HEK293 (cell line): ENCODE measurements around the gene CDCP1.

Experiments used
- CTCF ChIA-PET: fragments of 350-600 bp; formaldehyde crosslinking; extraction: SDS; loops from one replicate; lab custom pipeline; 2021; ENCODE audit warnings: antibody characterized with exemption; lab: Yijun Ruan, JAX
- POLR2A ChIA-PET: fragments of 300-600 bp; formaldehyde crosslinking; extraction: SDS; loops from one replicate; lab custom pipeline; 2020; ENCODE audit warnings: antibody characterized with exemption, inconsistent platforms; lab: Yijun Ruan, JAX
- H3K27ac ChIP-seq: fragments of 200-500 bp; sonication (Bioruptor generic); 2 replicates; pipeline ENCODE4 v1.5.1; 2014; ENCODE audit warnings: low read depth, low read length, control low read depth, inconsistent platforms; ENCODE audit errors: extremely low read depth
- H3K36me3 ChIP-seq, 2 experiments: fragments of 200-500 bp in 1 of 2; sonication (Bioruptor generic) in 1 of 2; 1 replicate in 1 of 2; 2 replicates in 1 of 2; pipeline ENCODE4 v1.5.1; 2014 to 2017; ENCODE audit warnings: inconsistent platforms in 2 of 2, low read length in 2 of 2; ENCODE audit not compliant: control insufficient read depth in 2 of 2, insufficient read depth in 1 of 2
- H3K4me1 ChIP-seq: fragments of 200-500 bp; sonication (Bioruptor generic); 2 replicates; pipeline ENCODE4 v1.5.1; 2014; ENCODE audit warnings: mild to moderate bottlenecking, low read length, inconsistent platforms; ENCODE audit not compliant: control insufficient read depth, insufficient read depth
- H3K4me3 ChIP-seq: 2 replicates; pipeline ENCODE4 v1.5.1; 2011; ENCODE audit warnings: low read depth, mild to moderate bottlenecking, control low read depth, low read length, moderate library complexity
- H3K9me3 ChIP-seq: fragments of 200-500 bp; sonication (Bioruptor generic); 2 replicates; pipeline ENCODE4 v1.5.1; 2014; ENCODE audit warnings: low read depth, low read length, inconsistent platforms; ENCODE audit not compliant: control insufficient read depth, insufficient read depth
- BCL11A ChIP-seq: fragments of 450-650 bp; formaldehyde crosslinking; IDR thresholded peaks from 2 replicates; pipeline ENCODE4 v1.5.1; 2016; ENCODE audit warnings: low read depth, missing biosample characterization, missing genetic modification characterization
- BCL11B ChIP-seq: fragments of 450-650 bp; formaldehyde crosslinking; IDR thresholded peaks from 2 replicates; pipeline ENCODE4 v1.5.1; 2016; ENCODE audit warnings: low read depth, missing biosample characterization, missing genetic modification characterization
- IKZF3 ChIP-seq: fragments of 450-650 bp; IDR thresholded peaks from 2 replicates; pipeline ENCODE4 v1.5.0; 2018; ENCODE audit warnings: missing biosample characterization, mild to moderate bottlenecking, missing genetic modification characterization, moderate library complexity
- MEIS1 ChIP-seq: sonication (generic); formaldehyde crosslinking; IDR thresholded peaks from 2 replicates; pipeline ENCODE4 v1.8.1; 2022; ENCODE audit warnings: missing genetic modification reagents, mild to moderate bottlenecking, borderline replicate concordance
- REPIN1 ChIP-seq: fragments of 450-650 bp; formaldehyde crosslinking; IDR thresholded peaks from 2 replicates; pipeline ENCODE4 v1.5.1; 2017; ENCODE audit warnings: missing biosample characterization, missing genetic modification characterization, low read depth
- SP2 ChIP-seq: fragments of 450-650 bp; formaldehyde crosslinking; IDR thresholded peaks from 2 replicates; pipeline ENCODE4 v1.5.1; 2016; ENCODE audit warnings: missing biosample characterization, missing genetic modification characterization
- SP7 ChIP-seq: fragments of 450-650 bp; formaldehyde crosslinking; IDR thresholded peaks from 2 replicates; pipeline ENCODE4 v1.5.1; 2016; ENCODE audit warnings: missing biosample characterization, missing genetic modification characterization
- ZBTB17 ChIP-seq: fragments of 450-650 bp; formaldehyde crosslinking; IDR thresholded peaks from 2 replicates; pipeline ENCODE4 v1.5.1; 2016; ENCODE audit warnings: missing biosample characterization, missing genetic modification characterization
- ZBTB8A ChIP-seq: fragments of 450-650 bp; formaldehyde crosslinking; IDR thresholded peaks from 2 replicates; pipeline ENCODE4 v1.5.1; 2016; ENCODE audit warnings: missing biosample characterization, missing genetic modification characterization
- ZNF121 ChIP-seq: fragments of 450-650 bp; formaldehyde crosslinking; IDR thresholded peaks from 2 replicates; pipeline ENCODE4 v1.5.1; 2016; ENCODE audit warnings: missing biosample characterization, missing genetic modification characterization
- ZNF138 ChIP-seq: fragments of 450-650 bp; formaldehyde crosslinking; IDR thresholded peaks from 2 replicates; pipeline ENCODE4 v1.5.1; 2016; ENCODE audit warnings: missing biosample characterization, missing genetic modification characterization, borderline replicate concordance
- ZNF184 ChIP-seq: fragments of 450-650 bp; IDR thresholded peaks from 2 replicates; pipeline ENCODE4 v1.5.1; 2018; ENCODE audit warnings: missing biosample characterization, mild to moderate bottlenecking, missing genetic modification characterization
- ZNF211 ChIP-seq: fragments of 450-650 bp; formaldehyde crosslinking; IDR thresholded peaks from 2 replicates; pipeline ENCODE4 v1.5.1; 2016; ENCODE audit warnings: low read depth, missing biosample characterization, missing genetic modification characterization
- ZNF239 ChIP-seq: fragments of 450-650 bp; formaldehyde crosslinking; IDR thresholded peaks from 2 replicates; pipeline ENCODE4 v1.5.1; 2016; ENCODE audit warnings: missing biosample characterization, missing genetic modification characterization
- ZNF24 ChIP-seq: fragments of 450-650 bp; formaldehyde crosslinking; IDR thresholded peaks from 2 replicates; pipeline ENCODE4 v1.5.1; 2016; ENCODE audit warnings: missing biosample characterization, missing genetic modification characterization
- ZNF501 ChIP-seq: fragments of 450-650 bp; formaldehyde crosslinking; IDR thresholded peaks from 2 replicates; pipeline ENCODE4 v1.5.1; 2016; ENCODE audit warnings: missing biosample characterization, missing genetic modification characterization
- ZNF561 ChIP-seq: fragments of 450-650 bp; IDR thresholded peaks from 2 replicates; pipeline ENCODE4 v1.5.1; 2018; ENCODE audit warnings: missing biosample characterization, missing genetic modification characterization, borderline replicate concordance
- ZNF776 ChIP-seq: fragments of 450-650 bp; formaldehyde crosslinking; IDR thresholded peaks from 2 replicates; pipeline ENCODE4 v1.5.0; 2017; ENCODE audit warnings: missing biosample characterization, missing genetic modification characterization, borderline replicate concordance
- ZNF792 ChIP-seq: fragments of 450-650 bp; formaldehyde crosslinking; IDR thresholded peaks from 2 replicates; pipeline ENCODE4 v1.5.1; 2016; ENCODE audit warnings: missing biosample characterization, missing genetic modification characterization
- ZNF837 ChIP-seq: fragments of 450-650 bp; formaldehyde crosslinking; IDR thresholded peaks from 2 replicates; pipeline ENCODE4 v1.5.1; 2016; ENCODE audit warnings: missing biosample characterization, missing genetic modification characterization
- ZNF843 ChIP-seq: fragments of 450-650 bp; formaldehyde crosslinking; IDR thresholded peaks from 2 replicates; pipeline ENCODE4 v1.5.1; 2016; ENCODE audit warnings: missing biosample characterization, missing genetic modification characterization
- TF ChIP-seq, protein P1 (sequence below): fragments of 450-650 bp; formaldehyde crosslinking; conservative IDR thresholded peaks from 2 replicates; pipeline ENCODE4 v1.5.1; 2016; ENCODE audit warnings: low read depth, missing biosample characterization, missing genetic modification characterization
- TF ChIP-seq, protein P2 (sequence below): fragments of 450-650 bp; formaldehyde crosslinking; IDR thresholded peaks from 2 replicates; pipeline ENCODE4 v1.5.1; 2016; ENCODE audit warnings: missing biosample characterization, missing genetic modification characterization
- TF ChIP-seq, protein P3 (sequence below): fragments of 450-650 bp; formaldehyde crosslinking; IDR thresholded peaks from 2 replicates; pipeline ENCODE4 v1.5.1; 2016; ENCODE audit warnings: missing biosample characterization, missing genetic modification characterization

CDCP1 gene

DNA sequence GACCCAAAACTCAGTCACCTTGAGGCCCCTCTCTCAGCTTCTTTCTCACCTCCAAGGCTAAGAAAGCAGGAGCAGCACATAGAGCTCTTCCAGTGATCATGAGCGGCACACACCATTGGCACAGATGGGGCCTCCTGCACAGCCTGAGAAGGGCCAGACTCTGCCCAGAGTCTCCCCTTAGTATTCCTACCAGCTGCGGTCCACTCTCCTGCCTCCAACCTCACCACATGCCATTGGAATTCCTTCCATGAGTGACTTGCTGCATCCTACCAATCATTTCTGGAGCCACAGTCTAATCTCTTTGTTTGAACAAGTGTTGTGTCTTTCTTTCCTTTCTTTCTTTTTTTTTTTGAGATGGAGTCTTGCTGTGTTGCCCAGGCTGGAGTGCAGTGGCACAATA, 39.3 kb downstream of the CDCP1 start (continued):
- TF ChIP-seq, protein P1, sequence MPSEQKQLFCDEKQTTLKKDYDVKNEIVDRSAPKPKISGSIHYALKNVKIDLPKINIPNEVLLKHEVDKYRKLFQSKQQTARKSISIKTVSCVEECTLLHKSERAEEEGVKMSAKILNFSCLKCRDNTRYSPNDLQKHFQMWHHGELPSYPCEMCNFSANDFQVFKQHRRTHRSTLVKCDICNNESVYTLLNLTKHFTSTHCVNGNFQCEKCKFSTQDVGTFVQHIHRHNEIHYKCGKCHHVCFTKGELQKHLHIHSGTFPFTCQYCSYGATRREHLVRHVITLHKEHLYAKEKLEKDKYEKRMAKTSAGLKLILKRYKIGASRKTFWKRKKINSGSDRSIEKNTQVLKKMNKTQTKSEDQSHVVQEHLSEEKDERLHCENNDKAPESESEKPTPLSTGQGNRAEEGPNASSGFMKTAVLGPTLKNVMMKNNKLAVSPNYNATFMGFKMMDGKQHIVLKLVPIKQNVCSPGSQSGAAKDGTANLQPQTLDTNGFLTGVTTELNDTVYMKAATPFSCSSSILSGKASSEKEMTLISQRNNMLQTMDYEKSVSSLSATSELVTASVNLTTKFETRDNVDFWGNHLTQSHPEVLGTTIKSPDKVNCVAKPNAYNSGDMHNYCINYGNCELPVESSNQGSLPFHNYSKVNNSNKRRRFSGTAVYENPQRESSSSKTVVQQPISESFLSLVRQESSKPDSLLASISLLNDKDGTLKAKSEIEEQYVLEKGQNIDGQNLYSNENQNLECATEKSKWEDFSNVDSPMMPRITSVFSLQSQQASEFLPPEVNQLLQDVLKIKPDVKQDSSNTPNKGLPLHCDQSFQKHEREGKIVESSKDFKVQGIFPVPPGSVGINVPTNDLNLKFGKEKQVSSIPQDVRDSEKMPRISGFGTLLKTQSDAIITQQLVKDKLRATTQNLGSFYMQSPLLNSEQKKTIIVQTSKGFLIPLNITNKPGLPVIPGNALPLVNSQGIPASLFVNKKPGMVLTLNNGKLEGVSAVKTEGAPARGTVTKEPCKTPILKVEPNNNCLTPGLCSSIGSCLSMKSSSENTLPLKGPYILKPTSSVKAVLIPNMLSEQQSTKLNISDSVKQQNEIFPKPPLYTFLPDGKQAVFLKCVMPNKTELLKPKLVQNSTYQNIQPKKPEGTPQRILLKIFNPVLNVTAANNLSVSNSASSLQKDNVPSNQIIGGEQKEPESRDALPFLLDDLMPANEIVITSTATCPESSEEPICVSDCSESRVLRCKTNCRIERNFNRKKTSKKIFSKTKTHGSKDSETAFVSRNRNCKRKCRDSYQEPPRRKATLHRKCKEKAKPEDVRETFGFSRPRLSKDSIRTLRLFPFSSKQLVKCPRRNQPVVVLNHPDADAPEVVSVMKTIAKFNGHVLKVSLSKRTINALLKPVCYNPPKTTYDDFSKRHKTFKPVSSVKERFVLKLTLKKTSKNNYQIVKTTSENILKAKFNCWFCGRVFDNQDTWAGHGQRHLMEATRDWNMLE = no peak
- no peak for TF ChIP-seq ZNF776
- no peak for TF ChIP-seq ZNF837 (tag by site-specific recombination)

DNA sequence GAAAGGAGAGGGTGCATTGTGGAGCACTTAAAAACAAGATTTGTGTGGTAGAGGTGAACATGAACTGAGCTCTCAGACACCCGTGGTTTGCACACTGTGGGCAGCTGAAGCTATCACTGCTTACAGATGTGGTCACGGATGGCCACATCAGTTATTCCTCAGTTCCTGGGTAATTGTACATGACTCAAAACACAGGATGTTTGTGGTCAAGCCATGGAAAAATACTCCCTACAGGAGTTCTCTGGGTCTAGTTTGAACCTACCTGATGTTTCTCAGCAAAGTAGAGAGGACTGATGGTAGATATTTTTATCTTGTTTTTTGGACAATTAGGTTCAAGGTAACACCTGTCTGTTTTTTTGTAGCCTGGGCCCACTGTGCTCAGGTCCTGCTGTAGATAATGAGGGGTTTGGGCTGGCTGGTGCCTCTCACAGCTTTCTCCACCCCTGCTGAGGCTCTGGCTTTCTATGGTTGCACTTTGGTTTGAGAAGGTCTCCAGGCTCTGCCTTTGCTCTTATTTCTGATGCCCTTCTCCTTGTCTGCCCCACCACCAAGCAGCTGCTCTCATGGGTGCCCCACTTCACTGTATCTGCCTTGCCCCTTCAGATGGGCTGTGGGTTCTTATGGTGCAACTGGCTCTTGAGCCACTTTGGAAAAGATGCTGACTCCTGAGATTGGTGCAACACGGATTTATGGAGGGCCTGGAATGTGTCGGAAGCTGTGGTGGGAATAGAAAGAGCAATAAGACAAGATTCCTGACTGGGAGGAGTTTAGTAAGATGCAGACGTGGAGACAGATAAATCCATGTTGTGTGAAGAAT, 40.1 kb downstream of the CDCP1 start:
- Histone ChIP-seq H3K27ac (no peak overlapping the region), H3K9me3 (no peaks in the 10 kb centered on the region), H3K4me1 (no peaks in the 10 kb centered on the region), H3K4me3 (no peak overlapping the region), H3K36me3 (no peaks in the 10 kb centered on the region)
- ChIA-PET CTCF (no interaction called here), POLR2A (no interaction called here)
- TF ChIP-seq ZNF561 (tag by site-specific recombination) = no peak
- no peak for TF ChIP-seq SP7 (tag by site-specific recombination)
- no peak for TF ChIP-seq BCL11A
- TF ChIP-seq ZNF792 (tag by site-specific recombination) = no peak
- no peak for TF ChIP-seq ZNF211 (tag by site-specific recombination)
- no peak for TF ChIP-seq ZBTB8A (tag by site-specific recombination)
- TF ChIP-seq ZNF24 (tag by site-specific recombination) = no peak
- TF ChIP-seq ZNF184 (tag by site-specific recombination) = no peak
- no peak for TF ChIP-seq SP2 (tag by site-specific recombination)
- no peak for TF ChIP-seq MEIS1 (CRISPR knock-in tag)
- TF ChIP-seq ZNF843 (tag by site-specific recombination) = no peak

DNA sequence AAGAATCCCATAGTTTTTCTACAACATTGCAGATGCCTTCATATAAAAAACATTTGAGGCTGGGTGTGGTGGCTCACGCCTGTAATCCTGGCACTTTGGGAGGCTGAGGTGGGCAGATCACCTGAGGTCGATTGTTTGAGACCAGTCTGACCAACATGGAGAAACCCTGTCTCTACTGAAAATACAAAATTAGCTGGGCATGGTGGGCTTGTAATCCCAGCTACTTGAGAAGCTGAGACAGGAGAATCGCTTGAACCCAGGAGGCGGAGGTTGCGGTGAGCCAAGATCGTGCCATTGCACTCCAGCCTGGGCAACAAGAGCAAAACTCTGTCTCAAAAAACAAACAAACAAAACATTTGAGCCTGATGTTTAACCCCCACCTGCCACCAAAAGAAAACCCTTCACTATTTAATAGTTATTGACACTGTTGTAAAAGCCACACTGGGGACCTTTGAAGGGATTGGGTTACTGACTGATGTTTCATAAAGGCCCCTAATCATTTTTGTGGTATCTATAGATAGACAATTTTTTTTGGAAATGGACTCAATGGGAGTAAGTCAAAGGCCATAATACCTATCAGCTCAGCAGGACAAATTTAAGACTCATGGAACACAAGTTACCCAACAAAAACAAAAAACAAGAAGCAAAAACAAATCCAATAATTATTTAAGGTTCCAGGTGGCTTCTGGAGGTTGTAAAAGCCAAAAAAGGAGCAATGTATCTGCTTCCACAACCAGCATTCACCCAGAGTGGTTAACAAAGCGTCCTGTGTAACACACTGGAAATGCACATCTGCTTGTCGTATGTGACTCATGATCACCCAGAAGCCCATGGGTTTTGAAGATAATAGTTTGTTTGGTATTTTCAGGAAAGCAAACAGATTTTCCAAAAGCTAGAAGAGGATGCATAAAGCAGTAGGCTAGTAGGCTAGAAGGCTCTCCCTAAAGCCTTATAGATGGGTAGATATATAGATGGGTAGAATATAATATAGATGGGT, 41.2 kb downstream of the CDCP1 start:
- H3K36me3 ChIP-seq = no peaks in the 10 kb centered on the region
- ChIA-PET POLR2A (no interaction called here), CTCF (no interaction called here)
- no peaks in the 10 kb centered on the region for H3K4me1 ChIP-seq
- H3K27ac ChIP-seq = no peak overlapping the region
- no peaks in the 10 kb centered on the region for H3K9me3 ChIP-seq
- H3K4me3 ChIP-seq = no peak overlapping the region
- TF ChIP-seq, protein P2, sequence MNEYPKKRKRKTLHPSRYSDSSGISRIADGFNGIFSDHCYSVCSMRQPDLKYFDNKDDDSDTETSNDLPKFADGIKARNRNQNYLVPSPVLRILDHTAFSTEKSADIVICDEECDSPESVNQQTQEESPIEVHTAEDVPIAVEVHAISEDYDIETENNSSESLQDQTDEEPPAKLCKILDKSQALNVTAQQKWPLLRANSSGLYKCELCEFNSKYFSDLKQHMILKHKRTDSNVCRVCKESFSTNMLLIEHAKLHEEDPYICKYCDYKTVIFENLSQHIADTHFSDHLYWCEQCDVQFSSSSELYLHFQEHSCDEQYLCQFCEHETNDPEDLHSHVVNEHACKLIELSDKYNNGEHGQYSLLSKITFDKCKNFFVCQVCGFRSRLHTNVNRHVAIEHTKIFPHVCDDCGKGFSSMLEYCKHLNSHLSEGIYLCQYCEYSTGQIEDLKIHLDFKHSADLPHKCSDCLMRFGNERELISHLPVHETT = no peak
- TF ChIP-seq IKZF3 (tag by site-specific recombination) (no peak), REPIN1 (tag by site-specific recombination) (no peak), ZNF138 (no peak), ZNF24 (tag by site-specific recombination) (no peak), SP7 (tag by site-specific recombination) (no peak), ZBTB17 (tag by site-specific recombination) (no peak), BCL11B (tag by site-specific recombination) (no peak), ZNF501 (tag by site-specific recombination) (no peak), ZNF239 (tag by site-specific recombination) (no peak), ZNF121 (no peak)
- TF ChIP-seq, protein P3, sequence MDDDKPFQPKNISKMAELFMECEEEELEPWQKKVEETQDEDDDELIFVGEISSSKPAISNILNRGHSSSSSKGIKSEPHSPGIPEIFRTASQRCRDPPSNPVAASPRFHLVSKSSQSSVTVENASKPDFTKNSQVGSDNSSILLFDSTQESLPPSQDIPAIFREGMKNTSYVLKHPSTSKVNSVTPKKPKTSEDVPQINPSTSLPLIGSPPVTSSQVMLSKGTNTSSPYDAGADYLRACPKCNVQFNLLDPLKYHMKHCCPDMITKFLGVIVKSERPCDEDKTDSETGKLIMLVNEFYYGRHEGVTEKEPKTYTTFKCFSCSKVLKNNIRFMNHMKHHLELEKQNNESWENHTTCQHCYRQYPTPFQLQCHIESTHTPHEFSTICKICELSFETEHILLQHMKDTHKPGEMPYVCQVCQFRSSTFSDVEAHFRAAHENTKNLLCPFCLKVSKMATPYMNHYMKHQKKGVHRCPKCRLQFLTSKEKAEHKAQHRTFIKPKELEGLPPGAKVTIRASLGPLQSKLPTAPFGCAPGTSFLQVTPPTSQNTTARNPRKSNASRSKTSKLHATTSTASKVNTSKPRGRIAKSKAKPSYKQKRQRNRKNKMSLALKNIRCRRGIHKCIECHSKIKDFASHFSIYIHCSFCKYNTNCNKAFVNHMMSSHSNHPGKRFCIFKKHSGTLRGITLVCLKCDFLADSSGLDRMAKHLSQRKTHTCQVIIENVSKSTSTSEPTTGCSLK (tag by site-specific recombination) = no peak
